Measurements from ENCODE around the gene SEC14L5.
"Not testable (repeated sequence)": the region's sequence is repeated elsewhere in the genome, so short reads cannot be mapped to it uniquely, and the experiment has no call there.

Gene SEC14L5

GRCh38 chr16:4958510-4959438 is 644 bp downstream of the SEC14L5 start:
- no peak for DNase-seq

GRCh38 chr16:4960579-4960978 is 2.4 kb downstream of the SEC14L5 start:
- DNase-seq, result no peak

GRCh38 chr16:4962716-4963115 is 4.6 kb downstream of the SEC14L5 start:
- DNase-seq, result no peak

- not testable (repeated sequence) for DNase-seq
These were observed 5.4 kb downstream of the SEC14L5 start for GRCh38 chr16:4963527-4963926.

- DNase-seq, result no peak
These were observed 8.8 kb downstream of the SEC14L5 start for GRCh38 chr16:4966736-4967453.

GRCh38 chr16:4968278-4968677 is 10.1 kb downstream of the SEC14L5 start:
- DNase-seq, result not testable (repeated sequence)

GRCh38 chr16:4968879-4969483 is 10.9 kb downstream of the SEC14L5 start:
- no peak for DNase-seq

- DNase-seq, result no peak
These were observed 11.9 kb downstream of the SEC14L5 start for GRCh38 chr16:4970010-4970409.

GRCh38 chr16:4972938-4973587 is 14.9 kb downstream of the SEC14L5 start:
- no peak for DNase-seq

GRCh38 chr16:4976079-4976478 is 17.9 kb downstream of the SEC14L5 start:
- no peak for DNase-seq

- no peak for DNase-seq
These were observed 18.5 kb downstream of the SEC14L5 start for GRCh38 chr16:4976611-4977145.

- no peak for DNase-seq
These were observed 21.0 kb downstream of the SEC14L5 start for GRCh38 chr16:4979164-4979563.

- no peak for DNase-seq
These were observed 21.9 kb downstream of the SEC14L5 start for GRCh38 chr16:4979736-4980660.

- no peak for DNase-seq
These were observed 22.6 kb downstream of the SEC14L5 start for GRCh38 chr16:4980691-4981090.

GRCh38 chr16:4981473-4981872 is 23.3 kb downstream of the SEC14L5 start:
- DNase-seq, result no peak

GRCh38 chr16:4982056-4982867 is 24.1 kb downstream of the SEC14L5 start:
- no peak for DNase-seq

GRCh38 chr16:4984174-4984990 is 26.3 kb downstream of the SEC14L5 start:
- DNase-seq, result no peak

GRCh38 chr16:4987250-4987579 is 29.1 kb downstream of the SEC14L5 start:
- DNase-seq, result no peak

- no peak for DNase-seq
These were observed 29.6 kb downstream of the SEC14L5 start for GRCh38 chr16:4987580-4988374.

All from activated CD4-positive, alpha-beta T cell treated with anti-CD3 and anti-CD28 coated beads for 1 hour (primary cell).